Activated CD4-positive, alpha-beta T cell treated with anti-CD3 and anti-CD28 coated beads, Interleukin-2, amount 10 ng/mL, durations not matched to agents 24 days and 14 days (primary cell): ENCODE results near the gene KRT12. TPM values are rescaled to one million over a fixed set of nuclear protein-coding genes. Genes with fewer than 3 reads are reported as not detected.

Experiments used
- total RNA-seq: library from RNA; stranded (reverse); gene quantifications from 2 replicates; pipeline ENCODE4 v1.2.3, GENCODE V29; 2022

The KRT12 gene
- total RNA-seq, 1 donor from 2014 or later = not detected

Other genes with a start within 250 kb of the KRT12 start
- gene SMARCE1, start 219.4 kb downstream of the KRT12 start, total RNA-seq = 122 and 125 TPM in 2 replicates
- not detected in 2 replicates for gene KRT222, start 202.0 kb downstream of the KRT12 start, total RNA-seq
- gene KRT24, start 163.5 kb downstream of the KRT12 start, total RNA-seq = not detected in 2 replicates
- gene KRT25, start 111.9 kb downstream of the KRT12 start, total RNA-seq = not detected in 2 replicates
- not detected in 2 replicates for gene KRT26, start 95.0 kb downstream of the KRT12 start, total RNA-seq
- not detected in 2 replicates for gene KRT27, start 84.7 kb downstream of the KRT12 start, total RNA-seq
- gene KRT28, start 67.3 kb downstream of the KRT12 start, total RNA-seq = not detected in 2 replicates
- 26.4 and 27.8 TPM in 2 replicates for gene KRT10, start 44.6 kb downstream of the KRT12 start, total RNA-seq
- not detected in 2 replicates for gene KRT20, start 18.0 kb upstream of the KRT12 start, total RNA-seq
- not detected in 2 replicates for gene KRT23, start 70.4 kb upstream of the KRT12 start, total RNA-seq
- gene KRT39, start 99.7 kb upstream of the KRT12 start, total RNA-seq = not detected in 2 replicates
- not detected in 2 replicates for gene KRT40, start 117.1 kb upstream of the KRT12 start, total RNA-seq
- not detected in 2 replicates for gene KRTAP3-3, start 126.9 kb upstream of the KRT12 start, total RNA-seq
- gene KRTAP3-2, start 132.7 kb upstream of the KRT12 start, total RNA-seq = not detected in 2 replicates
- gene KRTAP3-1, start 141.9 kb upstream of the KRT12 start, total RNA-seq = not detected in 2 replicates
- not detected in 2 replicates for gene KRTAP1-5, start 160.0 kb upstream of the KRT12 start, total RNA-seq
- gene KRTAP1-4, start 163.0 kb upstream of the KRT12 start, total RNA-seq = not detected in 2 replicates
- not detected in 2 replicates for gene KRTAP1-3, start 167.7 kb upstream of the KRT12 start, total RNA-seq
- not detected in 2 replicates for gene KRTAP1-1, start 174.2 kb upstream of the KRT12 start, total RNA-seq
- gene KRTAP2-1, start 180.1 kb upstream of the KRT12 start, total RNA-seq = not detected in 2 replicates
- gene KRTAP2-2, start 188.0 kb upstream of the KRT12 start, total RNA-seq = not detected in 2 replicates
- gene KRTAP2-3, start 192.9 kb upstream of the KRT12 start, total RNA-seq = not detected in 2 replicates
- gene KRTAP2-4, start 198.7 kb upstream of the KRT12 start, total RNA-seq = not detected in 2 replicates
- gene KRTAP4-7, start 216.9 kb upstream of the KRT12 start, total RNA-seq = not detected in 2 replicates
- gene KRTAP4-8, start 230.9 kb upstream of the KRT12 start, total RNA-seq = not detected in 2 replicates
- gene KRTAP4-16, start 235.0 kb upstream of the KRT12 start, total RNA-seq = not detected in 2 replicates
- gene KRTAP4-9, start 238.2 kb upstream of the KRT12 start, total RNA-seq = not detected in 2 replicates